K562 (cell line): ENCODE data around the gene NDP. TPM values are rescaled to one million over a fixed set of nuclear protein-coding genes. Genes with fewer than 3 reads are reported as not detected.

Experiments used
- ATAC-seq: fragments of 200-7000 bp; cut with Tn5 transposase; 3 replicates; pipeline ENCODE4 v1.9.1; 2020; ENCODE audit warnings: moderate library complexity
- BruUV-seq: library from RNA; stranded (reverse); fragments of 400-500 nt; replicated peaks from 2 replicates; lab custom pipeline; 2021; lab: Mats Ljungman, UMichigan
- CTCF ChIA-PET: fragments of 300-600 bp; formaldehyde crosslinking; extraction: SDS; loops from one replicate; lab custom pipeline; 2021; ENCODE audit warnings: low intra/inter-chr PET ratio; lab: Yijun Ruan, JAX
- POLR2A ChIA-PET: fragments of 300-600, 350-650 bp; sonication (Branson Sonifier 250); formaldehyde crosslinking; extraction: SDS; loops from one replicate; lab custom pipeline; 2021; ENCODE audit warnings: antibody characterized with exemption, inconsistent platforms; lab: Yijun Ruan, JAX
- DNase-seq, 4 experiments: peaks; one replicate each; pipeline versions ENCODE4 v3.0.0 to v3.0.0-alpha.2; 2011 to 2018; ENCODE audit warnings: low spot score in 3 of 4, mixed read lengths in 3 of 4; ENCODE audit errors: extremely low read depth in 1 of 4
- FAIRE-seq: peaks from 2 replicates; lab custom pipeline; 2011; peaks lifted over from hg19 to GRCh38; lab: Jason Lieb, UNC
- H2AFZ ChIP-seq: 2 replicates; pipeline ENCODE4 v1.6.0; 2011; ENCODE audit warnings: low read depth, low read length, control low read depth, inconsistent platforms
- H3K27ac ChIP-seq: fragments of 200-600 bp; 3 replicates; pipeline ENCODE4 v1.8.0; 2011; ENCODE audit warnings: low read depth, mild to moderate bottlenecking, control low read depth, inconsistent platforms, low read length, moderate library complexity, mixed read lengths; ENCODE audit errors: extremely low read depth
- H3K27me3 ChIP-seq, 2 experiments: fragments of 300-600 bp in 1 of 2; 2 replicates in 1 of 2; 3 replicates in 1 of 2; pipeline versions ENCODE4 v1.6.0 to v1.8.0; 2011; ENCODE audit warnings: inconsistent platforms in 2 of 2, low read length in 2 of 2, mild to moderate bottlenecking in 1 of 2, mixed read lengths in 1 of 2, moderate library complexity in 1 of 2; ENCODE audit not compliant: control insufficient read depth in 2 of 2, insufficient read depth in 2 of 2
- H3K36me3 ChIP-seq: fragments of 300-600 bp; 3 replicates; pipeline ENCODE4 v1.8.0; 2011; ENCODE audit warnings: mild to moderate bottlenecking, low read length, inconsistent platforms; ENCODE audit not compliant: control insufficient read depth, insufficient read depth
- H3K4me1 ChIP-seq, 2 experiments: fragments of 200-600 bp in 1 of 2; replicated peaks in 1 of 2; 2 replicates in 1 of 2; 3 replicates in 1 of 2; pipeline versions ENCODE4 v1.5.1 to v1.8.0; 2011; ENCODE audit warnings: inconsistent platforms in 2 of 2, low read length in 2 of 2, mild to moderate bottlenecking in 1 of 2, mixed read lengths in 1 of 2, moderate library complexity in 1 of 2; ENCODE audit not compliant: control insufficient read depth in 2 of 2, insufficient read depth in 2 of 2
- H3K4me2 ChIP-seq: 2 replicates; pipeline ENCODE4 v1.6.1; 2011; ENCODE audit warnings: low read length, control low read depth, inconsistent platforms, mixed read lengths; ENCODE audit not compliant: insufficient read depth
- H3K4me3 ChIP-seq: fragments of 200-600 bp; sonication (generic), shearing (Covaris generic); 2 replicates; pipeline ENCODE4 v1.5.1; 2016; ENCODE audit warnings: control low read depth, inconsistent platforms
- H3K79me2 ChIP-seq: fragments of 200-600 bp; 3 replicates; pipeline ENCODE4 v1.8.0; 2011; ENCODE audit warnings: low read length, inconsistent platforms; ENCODE audit not compliant: control insufficient read depth, insufficient read depth
- H3K9ac ChIP-seq, 2 experiments: 2 replicates each; pipeline versions ENCODE4 v1.6.0 to v1.6.1; 2011; ENCODE audit warnings: low read depth in 2 of 2, low read length in 2 of 2, control low read depth in 1 of 2, inconsistent platforms in 1 of 2, mild to moderate bottlenecking in 1 of 2, mixed read lengths in 1 of 2; ENCODE audit not compliant: insufficient read depth in 1 of 2
- H3K9me1 ChIP-seq: one replicate; pipeline ENCODE4 v1.6.0; 2011; ENCODE audit warnings: inconsistent platforms, mild to moderate bottlenecking, low read length, moderate library complexity; ENCODE audit not compliant: control insufficient read depth, insufficient read depth
- H3K9me3 ChIP-seq: replicated peaks from 2 replicates; pipeline ENCODE4 v1.5.1; 2011; ENCODE audit warnings: low read depth, low read length, inconsistent platforms; ENCODE audit not compliant: control insufficient read depth, insufficient read depth
- H4K20me1 ChIP-seq: replicated peaks from 2 replicates; pipeline ENCODE4 v1.6.1; 2011; ENCODE audit warnings: low read length, inconsistent platforms, mixed read lengths; ENCODE audit not compliant: control insufficient read depth, insufficient read depth
- BCL6 ChIP-seq: fragments of 250-450 bp; sonication (Bioruptor Pico); IDR thresholded peaks from 2 replicates; pipeline ENCODE4 v1.4.0; 2020
- CBX3 ChIP-seq, 2 experiments: IDR thresholded peaks; 1 replicate in 1 of 2; 2 replicates in 1 of 2; pipeline ENCODE4 v1.6.1; 2012; ENCODE audit warnings: inconsistent platforms in 2 of 2, low read length in 2 of 2, borderline replicate concordance in 1 of 2, control low read depth in 1 of 2
- KAT7 ChIP-seq: sonication (generic); formaldehyde crosslinking; IDR thresholded peaks from 2 replicates; pipeline ENCODE4 v1.8.0; 2022; ENCODE audit warnings: missing genetic modification reagents, mild to moderate bottlenecking, borderline replicate concordance
- PTBP1 ChIP-seq: fragments of 200-400 bp; formaldehyde crosslinking; IDR thresholded peaks from 2 replicates; pipeline ENCODE4 v1.6.1; 2017; ENCODE audit warnings: low read depth, low read length
- SAP30 ChIP-seq: fragments of 200-600 bp; sonication (generic); IDR thresholded peaks from 2 replicates; pipeline ENCODE4 v1.6.1; 2012; ENCODE audit warnings: borderline replicate concordance, low read depth, mild to moderate bottlenecking, moderate library complexity, low read length, control low read depth, inconsistent platforms; ENCODE audit not compliant: insufficient read depth, poor library complexity, severe bottlenecking
- ZKSCAN3 ChIP-seq: fragments of 250-450 bp; sonication (Bioruptor Pico); IDR thresholded peaks from 2 replicates; pipeline ENCODE4 v1.4.0; 2020
- ZNF184 ChIP-seq: sonication (generic); formaldehyde crosslinking; IDR thresholded peaks from 2 replicates; pipeline ENCODE4 v1.5.0; 2020; ENCODE audit warnings: missing genetic modification reagents
- ZNF436 ChIP-seq: fragments of 250-450, 450-650 bp; sonication (Bioruptor Pico); formaldehyde crosslinking; IDR thresholded peaks from 2 replicates; pipeline ENCODE4 v1.7.0; 2020; ENCODE audit warnings: mild to moderate bottlenecking
- ZNF584 ChIP-seq: fragments of 200-800 bp; sonication (Bioruptor generic); IDR thresholded peaks from 2 replicates; pipeline ENCODE4 v1.6.1; 2016; ENCODE audit warnings: low read depth, mild to moderate bottlenecking, missing genetic modification characterization, missing compliant biosample characterization
- ZNF717 ChIP-seq: fragments of 250-450 bp; sonication (Bioruptor Pico); IDR thresholded peaks from 2 replicates; pipeline ENCODE4 v1.5.0; 2021
- ZSCAN29 ChIP-seq: fragments of 450-650 bp; IDR thresholded peaks from 2 replicates; pipeline ENCODE4 v1.6.1; 2017
- WGBS: fragments of 100-300 bp; shearing (Covaris generic); methylation state at CpG from one replicate; pipeline ENCODE4 v1.1.6; 2016; ENCODE audit warnings: low coverage, mixed read lengths; ENCODE audit not compliant: insufficient coverage; ENCODE audit errors: missing lambda C conversion rate; 5-methylcytosine and 5-hydroxymethylcytosine counted together
- in situ Hi-C: fragments of 300-500 bp; cut with MboI; formaldehyde crosslinking; loops from 4 replicates; pipeline ENCODE4 v1.15.0; 2018; ENCODE audit warnings: inconsistent platforms, mixed read lengths
- intact Hi-C: fragments of 100-400 bp; cut with micrococcal nuclease; formaldehyde crosslinking; loops from 2 replicates; pipeline ENCODE4 v1.14.2; 2022
- polyA plus RNA-seq, 8 experiments: library from polyadenylated mRNA; depleted of rRNA in 4 of 8; stranded (reverse) in 5 of 8; unstranded in 3 of 8; fragments of >200 nt; fragmentation: Nextera tagmentation in 2 of 8; fragmentation: Illumina TruSeq in 1 of 8; extraction: Ambion mirVana in 2 of 8; extraction: Trizol in 1 of 8; gene quantifications; 2 replicates each; pipeline versions ENCODE4 v1.2.1 to v1.2.3, GENCODE V29; 2011 to 2014; ENCODE audit warnings: inconsistent platforms in 1 of 8, missing spikeins in 1 of 8
- total RNA-seq, 7 experiments: library from RNA; depleted of rRNA in 6 of 7; stranded (reverse); fragments of >200 nt in 6 of 7; fragmentation: Illumina TruSeq in 2 of 7; extraction: Trizol in 2 of 7; gene quantifications; 2 replicates each; pipeline versions ENCODE4 v1.2.1 to v1.2.3, GENCODE V29; 2011 to 2021; ENCODE audit warnings: low replicate concordance in 1 of 7
- TF ChIP-seq, protein P1 (sequence below), 2 experiments: fragments of 450-650 bp; IDR thresholded peaks; 2 replicates each; pipeline ENCODE4 v1.6.1; 2018; ENCODE audit warnings: mild to moderate bottlenecking in 2 of 2, low read depth in 1 of 2; ENCODE audit not compliant: partially characterized antibody in 2 of 2
- TF ChIP-seq, protein P2 (sequence below): fragments of 250-450 bp; sonication (Bioruptor Pico); IDR thresholded peaks from 2 replicates; pipeline ENCODE4 v1.8.0; 2022; ENCODE audit warnings: inconsistent platforms

Gene NDP
- total and polyA plus RNA-seq, 9 of the 15 experiments (the other 6 are each of a cell fraction or from before 2014, with no cell fraction given) = not detected

DNA sequence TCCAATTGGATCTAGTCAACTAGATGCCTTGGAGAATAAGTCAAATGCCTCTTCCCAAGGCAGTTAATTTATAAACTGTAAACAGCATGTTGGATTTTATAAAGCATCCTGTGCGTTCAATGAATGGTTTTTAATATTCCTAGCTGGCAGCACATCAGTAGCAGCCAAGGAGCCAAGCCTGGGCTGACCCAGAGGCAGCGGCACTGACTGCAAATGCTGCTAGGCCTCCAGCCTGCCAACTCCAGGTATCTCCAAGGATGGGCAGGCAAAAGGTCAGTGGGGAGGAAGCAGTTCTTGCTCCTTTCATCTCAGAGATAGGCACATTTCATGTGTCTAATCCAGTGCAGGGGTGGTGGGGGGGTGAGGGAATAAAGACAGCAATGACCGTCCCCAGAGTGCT is 9.5 kb downstream of the NDP start:
- DNase-seq = no peak
- H3K4me1 ChIP-seq = no peaks in the 10 kb centered on the region
- no peaks in the 10 kb centered on the region for H3K9me1 ChIP-seq
- H3K79me2 ChIP-seq = no peaks in the 10 kb centered on the region
- TF ChIP-seq, protein P1, sequence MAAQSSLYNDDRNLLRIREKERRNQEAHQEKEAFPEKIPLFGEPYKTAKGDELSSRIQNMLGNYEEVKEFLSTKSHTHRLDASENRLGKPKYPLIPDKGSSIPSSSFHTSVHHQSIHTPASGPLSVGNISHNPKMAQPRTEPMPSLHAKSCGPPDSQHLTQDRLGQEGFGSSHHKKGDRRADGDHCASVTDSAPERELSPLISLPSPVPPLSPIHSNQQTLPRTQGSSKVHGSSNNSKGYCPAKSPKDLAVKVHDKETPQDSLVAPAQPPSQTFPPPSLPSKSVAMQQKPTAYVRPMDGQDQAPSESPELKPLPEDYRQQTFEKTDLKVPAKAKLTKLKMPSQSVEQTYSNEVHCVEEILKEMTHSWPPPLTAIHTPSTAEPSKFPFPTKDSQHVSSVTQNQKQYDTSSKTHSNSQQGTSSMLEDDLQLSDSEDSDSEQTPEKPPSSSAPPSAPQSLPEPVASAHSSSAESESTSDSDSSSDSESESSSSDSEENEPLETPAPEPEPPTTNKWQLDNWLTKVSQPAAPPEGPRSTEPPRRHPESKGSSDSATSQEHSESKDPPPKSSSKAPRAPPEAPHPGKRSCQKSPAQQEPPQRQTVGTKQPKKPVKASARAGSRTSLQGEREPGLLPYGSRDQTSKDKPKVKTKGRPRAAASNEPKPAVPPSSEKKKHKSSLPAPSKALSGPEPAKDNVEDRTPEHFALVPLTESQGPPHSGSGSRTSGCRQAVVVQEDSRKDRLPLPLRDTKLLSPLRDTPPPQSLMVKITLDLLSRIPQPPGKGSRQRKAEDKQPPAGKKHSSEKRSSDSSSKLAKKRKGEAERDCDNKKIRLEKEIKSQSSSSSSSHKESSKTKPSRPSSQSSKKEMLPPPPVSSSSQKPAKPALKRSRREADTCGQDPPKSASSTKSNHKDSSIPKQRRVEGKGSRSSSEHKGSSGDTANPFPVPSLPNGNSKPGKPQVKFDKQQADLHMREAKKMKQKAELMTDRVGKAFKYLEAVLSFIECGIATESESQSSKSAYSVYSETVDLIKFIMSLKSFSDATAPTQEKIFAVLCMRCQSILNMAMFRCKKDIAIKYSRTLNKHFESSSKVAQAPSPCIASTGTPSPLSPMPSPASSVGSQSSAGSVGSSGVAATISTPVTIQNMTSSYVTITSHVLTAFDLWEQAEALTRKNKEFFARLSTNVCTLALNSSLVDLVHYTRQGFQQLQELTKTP (IDR thresholded peaks at IDR 0.05; ENCODE audit: low read depth in 1 of 2, partially characterized antibody in 2 of 2) = no peak
- TF ChIP-seq CBX3 (IDR thresholded peaks at IDR 0.05; ENCODE audit: borderline replicate concordance in 1 of 2, low read length in 2 of 2) = no peak
- no peak for TF ChIP-seq ZNF584
- no peak for TF ChIP-seq BCL6 (CRISPR knock-in tag)
- TF ChIP-seq ZNF436 = no peak
- TF ChIP-seq, protein P2, sequence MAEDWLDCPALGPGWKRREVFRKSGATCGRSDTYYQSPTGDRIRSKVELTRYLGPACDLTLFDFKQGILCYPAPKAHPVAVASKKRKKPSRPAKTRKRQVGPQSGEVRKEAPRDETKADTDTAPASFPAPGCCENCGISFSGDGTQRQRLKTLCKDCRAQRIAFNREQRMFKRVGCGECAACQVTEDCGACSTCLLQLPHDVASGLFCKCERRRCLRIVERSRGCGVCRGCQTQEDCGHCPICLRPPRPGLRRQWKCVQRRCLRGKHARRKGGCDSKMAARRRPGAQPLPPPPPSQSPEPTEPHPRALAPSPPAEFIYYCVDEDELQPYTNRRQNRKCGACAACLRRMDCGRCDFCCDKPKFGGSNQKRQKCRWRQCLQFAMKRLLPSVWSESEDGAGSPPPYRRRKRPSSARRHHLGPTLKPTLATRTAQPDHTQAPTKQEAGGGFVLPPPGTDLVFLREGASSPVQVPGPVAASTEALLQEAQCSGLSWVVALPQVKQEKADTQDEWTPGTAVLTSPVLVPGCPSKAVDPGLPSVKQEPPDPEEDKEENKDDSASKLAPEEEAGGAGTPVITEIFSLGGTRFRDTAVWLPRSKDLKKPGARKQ (CRISPR knock-in tag) = no peak
- no peak for TF ChIP-seq ZSCAN29
- no peak for TF ChIP-seq ZKSCAN3 (CRISPR knock-in tag)
- no peak for TF ChIP-seq ZNF184 (CRISPR knock-in tag)
- TF ChIP-seq KAT7 (CRISPR knock-in tag) = no peak
- TF ChIP-seq ZNF717 (CRISPR knock-in tag) = no peak
- TF ChIP-seq PTBP1 = no peak
- no peak for TF ChIP-seq SAP30
- WGBS = 0% methylated on average over 2 of the region's 3 CpGs
- H3K36me3 ChIP-seq = no peaks in the 10 kb centered on the region
- no peak overlapping the region for H2AFZ ChIP-seq
- H3K9ac ChIP-seq = no peak overlapping the region
- CTCF ChIA-PET = no interaction called here
- no TSS peak for BruUV-seq
- no peaks in the 10 kb centered on the region for H4K20me1 ChIP-seq
- H3K27me3 ChIP-seq = no peaks in the 10 kb centered on the region
- no peak overlapping the region for H3K4me2 ChIP-seq
- no peak overlapping the region for H3K27ac ChIP-seq
- intact Hi-C loops (no loop called here), in situ Hi-C loops (loop anchor here (25.0 kb wide), 1 partner anchor 1099 kb away; no protein-coding TSS in a partner anchor)
- FAIRE-seq = no peak
- no peak for ATAC-seq
- POLR2A ChIA-PET = no interaction called here
- H3K4me3 ChIP-seq = no peak overlapping the region
- no peaks in the 10 kb centered on the region for H3K9me3 ChIP-seq
